Hematopoietic multipotent progenitor cell treated with erythropoietin and hydrocortisone succinate and interleukin-3 and kit ligand, for 6 days (in vitro differentiated cells): ENCODE results near the gene SBNO1.
A peak's percentile ranks its signal among the peaks of the same experiment; 100 is the strongest.
"Not testable (repeated sequence)": the region's sequence is repeated elsewhere in the genome, so short reads cannot be mapped to it uniquely, and the experiment has no call there.

Source experiments
- DNase-seq: peaks from one replicate; pipeline ENCODE4 v3.0.0-alpha.2; 2015

The SBNO1 gene

DNA sequence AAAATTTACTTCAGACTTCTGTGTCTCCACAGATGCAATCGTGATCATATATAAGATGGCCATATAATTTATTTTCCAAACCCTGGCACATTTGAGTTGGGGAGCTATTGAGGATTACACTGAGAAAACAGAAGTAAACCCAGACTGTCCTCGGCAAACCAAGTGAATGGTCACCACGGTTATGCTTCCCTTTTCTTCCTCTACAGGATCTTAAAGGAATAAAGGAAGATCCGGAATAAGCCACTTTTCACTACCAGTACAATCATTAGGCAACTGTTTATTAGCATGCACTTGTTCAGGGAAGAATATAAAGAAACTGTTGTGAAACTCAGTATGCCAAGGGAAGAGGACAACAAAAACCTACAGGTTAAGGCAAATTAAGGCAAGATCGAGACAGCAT is 27.6 kb downstream of the SBNO1 start:
- no peak for DNase-seq

DNA sequence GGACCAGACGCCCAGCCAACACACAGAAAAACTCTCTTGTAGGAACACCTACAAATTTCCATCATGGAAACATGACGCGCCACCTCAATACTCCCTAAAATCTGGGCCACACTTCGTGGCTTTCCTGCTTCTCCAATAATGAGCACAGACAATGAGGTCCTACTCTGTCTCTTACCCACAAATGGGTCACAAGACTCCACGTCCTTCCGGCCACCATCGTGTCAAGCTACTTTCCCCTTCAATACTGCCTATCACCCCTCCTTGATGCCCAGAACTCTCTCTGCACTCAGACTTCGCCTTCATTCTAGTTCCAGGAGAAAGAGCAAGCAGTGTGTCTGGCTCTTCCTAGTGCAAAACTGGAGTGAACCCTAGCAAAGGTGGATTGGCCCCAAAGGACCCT is 28.1 kb downstream of the SBNO1 start:
- no peak for DNase-seq

DNA sequence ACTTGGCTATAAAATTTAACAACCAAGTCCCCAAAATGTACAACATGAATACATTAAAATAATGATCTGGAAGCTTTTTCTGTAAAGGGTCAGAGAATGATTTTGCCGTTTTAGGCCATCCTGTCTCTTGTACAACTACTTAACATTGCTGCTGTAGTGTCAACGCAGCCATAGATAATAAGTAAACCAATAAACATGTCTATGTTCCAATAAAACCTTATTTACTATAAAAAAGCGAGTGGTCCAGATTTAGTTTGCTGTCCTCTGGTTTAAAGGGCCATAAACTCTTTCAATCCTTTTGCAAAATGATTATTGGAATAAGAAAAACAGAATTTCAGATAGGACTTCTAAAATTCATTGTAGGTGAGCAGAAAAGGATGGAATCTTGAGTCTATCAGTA is 29.2 kb downstream of the SBNO1 start:
- DNase-seq = no peak

DNA sequence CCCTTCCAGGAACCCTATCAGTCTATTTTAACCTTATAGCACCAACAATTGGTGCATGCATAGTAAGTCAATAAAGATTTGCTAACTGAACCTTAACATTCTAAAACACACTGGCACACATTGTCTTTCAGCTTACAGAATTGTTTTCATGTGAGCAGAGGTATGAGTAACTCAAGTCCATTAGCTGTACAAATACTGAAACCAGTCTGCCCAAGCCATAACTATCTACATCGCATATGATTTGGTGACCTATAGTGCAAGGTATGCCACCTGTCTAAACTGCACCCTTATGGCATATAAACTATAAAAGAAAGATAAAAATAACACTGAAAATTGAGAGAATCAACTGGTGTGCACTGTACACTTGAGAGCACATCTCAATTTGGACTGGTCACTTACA is 34.8 kb downstream of the SBNO1 start:
- no peak for DNase-seq

DNA sequence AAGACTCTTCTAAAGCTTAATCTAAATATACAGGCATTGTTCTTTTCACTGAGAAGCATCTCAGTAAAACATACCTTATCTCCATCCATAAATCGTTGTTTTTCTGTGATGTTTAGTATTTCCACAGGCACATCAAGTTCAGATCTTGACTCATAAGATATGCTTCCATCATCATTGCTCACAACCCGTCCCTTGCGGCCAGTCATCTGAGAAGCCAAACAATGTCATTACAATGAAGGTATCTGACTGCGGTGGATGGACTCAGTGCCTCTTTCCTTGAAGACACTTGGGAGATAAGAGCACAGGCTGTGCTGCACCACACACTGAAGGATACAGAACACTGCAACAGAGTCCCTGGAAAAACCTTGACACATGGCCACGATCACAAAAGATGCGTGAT is 44.8 kb downstream of the SBNO1 start:
- DNase-seq = no peak

DNA sequence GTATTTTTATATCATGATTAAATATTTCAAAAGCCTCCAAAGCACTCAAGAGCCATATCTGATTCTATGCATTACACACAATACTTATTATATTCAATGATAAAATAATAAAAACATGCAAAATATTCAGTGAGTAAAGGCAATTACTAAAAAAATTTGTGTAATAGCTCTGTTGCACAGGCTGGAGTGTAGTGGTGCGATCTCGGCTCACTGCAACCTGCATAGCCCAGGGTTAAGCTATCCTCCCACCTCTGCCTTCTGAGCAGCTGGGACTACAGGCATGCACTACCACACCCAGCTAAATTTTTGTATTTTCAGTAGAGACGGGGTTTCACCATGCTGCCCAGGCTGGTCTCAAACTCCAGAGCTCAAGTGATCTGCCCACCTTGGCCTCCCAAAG is 45.4 kb downstream of the SBNO1 start:
- no peak for DNase-seq

DNA sequence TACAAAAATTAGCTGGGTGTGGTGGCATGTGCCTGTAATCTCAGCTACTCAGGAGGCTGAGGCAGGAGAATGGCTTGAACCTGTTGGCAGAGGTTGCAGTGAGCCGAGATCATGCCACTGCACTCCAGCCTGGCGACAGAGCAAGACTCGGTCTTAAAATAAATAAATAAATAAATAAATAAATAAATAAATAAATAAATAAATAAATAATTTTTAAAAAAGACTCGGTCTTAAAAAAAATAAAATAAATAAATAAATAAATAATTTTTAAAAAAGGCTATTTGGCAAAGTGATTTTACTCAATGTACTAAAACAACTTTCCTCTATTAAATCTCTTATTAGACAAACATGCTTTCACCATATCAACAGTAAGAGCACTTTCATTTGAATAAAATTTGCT is 51.6 kb downstream of the SBNO1 start:
- DNase-seq = not testable (repeated sequence)

DNA sequence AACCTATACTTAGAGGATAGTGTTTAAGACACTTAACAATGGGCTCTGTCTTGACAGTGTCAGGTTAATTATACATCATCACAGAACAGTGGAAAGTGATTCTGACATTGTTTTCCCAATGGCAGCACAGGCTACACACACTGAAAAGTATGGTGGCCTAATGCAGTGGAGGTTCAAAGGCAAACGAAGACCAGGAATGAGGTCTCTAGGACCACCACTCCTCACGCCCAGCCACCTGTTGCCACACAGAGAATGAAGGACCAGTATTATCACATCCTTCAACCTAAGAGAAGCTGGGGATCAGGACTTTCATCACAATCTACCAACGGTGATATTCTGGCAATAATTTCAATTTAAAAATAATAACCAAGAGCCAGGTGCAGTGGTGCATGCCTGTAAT is 58.4 kb downstream of the SBNO1 start:
- DNase-seq = no peak

DNA sequence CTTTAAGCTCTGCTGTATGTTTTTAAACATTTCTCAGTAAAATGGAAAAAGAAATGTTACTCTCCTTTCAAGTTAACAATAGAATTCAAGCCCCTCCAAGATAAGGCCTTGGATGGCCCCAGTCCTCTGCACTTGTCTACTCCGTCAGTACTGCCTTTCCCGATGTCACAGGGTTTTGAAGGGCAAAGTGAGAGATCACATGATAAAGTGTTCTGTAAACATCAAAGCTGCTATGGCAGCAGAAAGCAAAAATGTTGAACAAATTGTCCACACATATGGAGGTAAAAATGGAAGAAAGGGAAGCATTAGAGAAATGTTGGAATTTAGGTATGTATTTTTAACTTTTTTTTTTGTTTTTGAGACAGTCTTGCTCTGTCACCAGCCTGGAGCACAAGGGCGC is 59.5 kb downstream of the SBNO1 start:
- no peak for DNase-seq

DNA sequence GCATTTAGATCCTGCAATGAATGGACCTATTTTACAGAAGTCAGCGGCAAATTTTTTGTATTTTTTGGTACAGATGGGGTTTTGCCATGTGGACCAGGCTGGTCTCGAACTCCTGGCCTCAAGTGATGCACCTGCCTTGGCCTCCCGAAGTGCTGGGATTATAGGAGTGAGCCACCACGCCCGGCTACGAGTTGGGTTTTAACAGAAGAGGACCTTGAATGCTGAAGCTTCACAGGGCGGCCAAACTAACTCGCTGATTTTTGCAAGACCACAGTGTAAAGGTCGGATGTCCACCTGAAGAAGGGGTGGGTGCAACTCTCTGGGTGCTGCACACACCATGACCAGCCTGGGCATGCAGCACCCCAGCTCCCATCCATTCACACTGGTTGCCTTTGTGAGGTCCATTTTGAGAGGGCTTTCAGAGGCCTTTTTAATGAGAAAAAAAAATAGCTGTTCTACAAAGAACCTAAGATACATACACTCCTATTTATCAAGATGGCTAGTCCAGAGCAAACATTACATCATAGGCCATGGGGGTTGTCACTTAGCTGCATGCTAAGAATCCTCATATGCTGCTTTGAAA is 71.4 kb downstream of the SBNO1 start:
- DNase-seq = no peak

DNA sequence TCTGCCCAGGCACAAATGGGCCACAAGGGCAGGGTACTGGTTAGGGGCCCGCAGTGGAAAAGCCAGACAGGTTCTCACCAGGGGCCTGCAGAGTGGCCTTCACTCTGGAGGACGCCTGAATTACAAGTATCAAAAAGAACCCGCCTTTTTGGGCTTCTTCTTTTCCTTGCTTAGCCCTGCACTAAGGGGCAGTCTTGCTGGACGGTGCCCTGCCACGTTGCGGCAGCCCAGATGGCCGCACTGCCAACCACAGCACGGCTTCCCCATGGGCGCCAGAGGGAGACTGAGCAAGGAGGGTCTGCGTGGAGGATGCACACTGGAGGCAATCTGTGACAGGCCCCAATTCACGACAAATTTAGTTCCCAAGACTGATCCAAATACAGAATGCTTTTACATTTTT is 74.7 kb downstream of the SBNO1 start:
- DNase-seq = no peak

DNA sequence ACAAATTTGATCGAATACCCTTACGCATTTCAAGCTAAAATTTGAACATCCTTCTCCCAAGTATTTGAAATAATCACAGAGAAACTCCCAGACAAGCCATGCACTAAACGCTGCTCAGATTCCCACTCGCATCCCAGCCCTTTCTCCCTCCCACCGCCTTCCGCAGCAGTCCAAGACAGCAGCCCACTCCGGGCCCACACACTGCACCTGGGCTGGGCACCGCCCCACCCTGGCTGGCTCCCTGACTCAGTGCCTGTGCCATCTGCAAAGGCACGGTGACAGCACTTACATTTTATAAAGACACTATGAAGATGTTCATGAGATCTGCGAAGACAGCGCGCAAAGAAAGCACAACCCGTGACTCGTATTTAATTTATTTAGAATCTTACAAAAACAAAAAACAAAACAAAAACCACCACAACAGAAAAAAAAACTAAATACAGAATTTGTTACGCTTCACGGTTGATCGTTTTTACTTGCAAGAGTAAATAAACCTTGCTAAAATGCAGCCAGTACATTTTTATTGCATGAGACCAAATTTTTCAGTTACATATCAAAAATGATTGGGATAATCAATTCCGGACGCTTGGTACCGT is 75.8 kb downstream of the SBNO1 start:
- DNase-seq = no peak

DNA sequence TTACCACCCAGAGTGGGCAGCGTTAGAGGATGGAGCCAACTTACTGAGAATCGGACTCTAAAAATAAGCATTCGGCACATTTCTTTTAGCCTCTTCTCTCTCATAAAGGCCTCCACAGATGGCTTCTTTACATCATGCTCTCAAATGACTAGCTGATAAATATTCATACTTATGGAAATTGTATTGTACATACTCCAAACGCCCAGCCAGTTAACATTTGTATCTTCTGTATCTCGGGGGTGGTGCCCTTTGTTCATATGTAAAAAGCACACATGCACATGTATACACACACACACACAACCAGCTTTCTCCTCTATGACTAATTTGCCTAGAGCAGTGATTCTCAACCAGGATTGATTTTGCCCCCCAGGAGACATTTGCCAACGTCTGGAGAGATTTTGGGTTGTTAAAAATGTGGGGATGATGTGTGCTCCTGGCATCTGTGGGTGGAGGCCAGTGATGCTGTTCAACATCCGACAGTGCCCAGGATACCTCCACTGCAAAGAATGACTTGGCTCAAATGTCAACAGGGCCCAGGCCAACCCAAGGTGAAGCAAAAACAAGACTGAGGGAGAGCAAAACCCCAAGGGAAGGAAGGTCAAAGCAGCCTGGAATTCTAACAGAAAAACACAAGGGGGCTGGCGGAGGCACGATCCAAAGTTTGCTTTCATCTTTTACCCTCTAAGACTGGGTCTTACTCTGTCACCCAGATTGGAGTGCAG is 77.8 kb downstream of the SBNO1 start:
- DNase-seq = no peak

DNA sequence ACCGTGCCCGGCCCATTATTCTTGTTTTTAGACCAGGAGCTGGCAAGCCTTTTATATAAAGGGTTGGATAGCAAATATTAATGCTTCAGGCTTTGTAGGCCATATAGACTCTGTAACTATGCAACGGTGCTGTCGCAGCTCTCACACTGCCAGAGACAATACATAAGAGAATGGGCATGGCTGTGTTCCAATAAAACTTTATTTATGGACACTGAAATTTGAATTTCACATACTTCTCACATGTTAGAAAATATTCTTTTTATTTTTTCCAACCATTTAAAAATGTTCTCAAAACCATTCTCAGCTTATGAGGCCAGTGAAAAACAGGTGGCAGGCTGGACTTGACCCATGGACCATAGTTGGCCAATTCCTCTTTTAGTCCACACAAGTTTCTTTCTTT is 80.0 kb downstream of the SBNO1 start:
- DNase-seq = no peak

DNA sequence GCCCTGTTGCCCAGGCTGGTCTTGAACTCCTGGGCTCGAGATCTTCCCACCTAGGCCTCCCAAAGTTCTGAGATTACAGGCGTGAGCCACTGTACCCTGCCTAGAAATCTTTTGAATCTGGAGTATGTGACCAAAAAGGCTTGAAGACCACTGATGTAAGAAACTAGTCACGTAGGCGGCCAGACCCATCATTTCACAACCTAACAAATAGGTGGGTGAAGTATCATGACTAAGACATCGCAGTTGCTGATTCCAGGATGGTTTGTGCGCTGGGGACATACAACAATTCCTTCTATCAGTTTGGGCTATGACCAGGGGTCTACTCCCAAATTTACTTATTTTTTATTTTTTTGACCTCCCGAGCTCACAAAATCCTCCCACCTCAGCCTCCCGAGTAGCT is 81.2 kb downstream of the SBNO1 start:
- DNase-seq = no peak

DNA sequence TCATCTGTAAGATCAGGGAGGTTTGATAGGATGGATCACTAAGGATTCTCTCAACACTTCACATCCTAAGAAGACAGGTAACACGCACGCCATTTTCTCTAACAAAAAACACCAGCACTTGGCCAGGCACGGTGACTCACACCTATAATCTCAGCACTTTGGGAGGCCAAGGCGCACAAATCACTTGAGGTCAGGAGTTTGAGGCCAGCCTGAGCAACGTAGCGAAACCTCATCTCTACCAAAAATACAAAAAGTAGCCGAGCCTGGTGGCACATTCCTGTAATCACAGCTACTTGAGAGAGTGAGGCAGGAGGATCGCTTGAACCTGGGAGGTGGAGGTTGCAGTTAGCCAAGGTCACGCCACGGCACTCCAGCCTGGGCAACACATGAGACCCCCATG is 82.5 kb downstream of the SBNO1 start:
- DNase-seq = no peak

DNA sequence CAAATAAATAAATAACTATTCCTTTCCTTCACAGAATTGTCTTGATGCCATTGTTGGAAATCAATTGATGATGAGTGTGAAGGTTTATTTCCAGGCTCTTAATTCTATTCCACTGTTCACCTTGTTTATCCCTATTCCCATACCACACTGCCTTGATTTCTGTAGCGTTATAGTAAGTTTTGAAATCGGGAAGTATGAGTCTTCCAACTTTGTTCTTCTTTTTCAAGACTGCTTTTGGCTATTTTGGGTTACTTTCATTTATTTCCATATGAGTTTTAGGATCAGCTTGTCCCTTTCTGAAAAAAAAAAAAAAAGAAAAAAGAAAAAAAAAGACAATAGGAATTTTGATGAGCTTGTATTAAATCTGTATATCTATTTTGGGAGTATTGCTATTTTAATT is 83.7 kb downstream of the SBNO1 start:
- DNase-seq = no peak

DNA sequence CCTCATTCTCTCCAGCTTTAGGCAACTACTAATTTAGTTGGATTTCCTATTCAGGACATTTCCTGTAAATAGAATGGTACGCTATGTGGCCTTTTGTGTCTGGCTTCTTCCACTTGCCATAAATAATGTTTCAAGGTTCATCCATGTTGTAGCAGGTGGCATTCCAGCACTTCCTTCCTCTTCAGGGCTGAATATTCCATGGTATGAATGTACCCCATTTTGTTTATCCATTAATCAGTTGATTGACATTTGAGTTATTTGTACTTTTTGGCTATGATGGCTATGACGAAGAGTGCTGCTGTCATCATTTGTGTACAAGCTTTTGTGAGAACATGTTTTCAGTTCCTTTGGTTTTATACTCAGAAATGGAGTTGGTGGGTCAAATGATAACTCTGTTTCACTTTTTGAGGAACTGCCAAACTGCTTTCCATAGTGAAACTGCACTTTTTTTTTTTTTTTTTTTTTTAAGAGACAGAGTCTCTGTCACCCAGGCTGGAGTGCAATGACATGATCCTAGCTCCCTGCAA is 86.5 kb downstream of the SBNO1 start:
- DNase-seq = peak; percentile 51

DNA sequence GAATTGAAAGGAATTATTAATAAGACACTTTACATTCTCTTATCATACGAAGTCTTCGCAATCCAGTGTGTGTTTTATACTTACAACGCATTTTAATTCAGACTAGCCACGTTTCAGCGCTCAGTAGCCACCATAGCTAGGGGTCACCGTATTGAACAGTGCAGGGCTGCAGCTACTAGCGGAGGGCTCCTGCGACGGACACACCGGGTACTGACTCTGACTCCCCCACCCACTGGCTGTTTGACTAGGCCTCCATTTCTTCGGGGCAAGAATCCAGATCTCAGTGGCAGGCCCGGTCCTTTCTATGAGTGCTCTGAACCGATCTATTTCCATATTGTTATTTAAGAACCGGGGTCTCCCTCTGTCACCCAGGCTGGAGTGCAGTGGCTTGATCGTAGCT is 91.5 kb downstream of the SBNO1 start:
- no peak for DNase-seq

DNA sequence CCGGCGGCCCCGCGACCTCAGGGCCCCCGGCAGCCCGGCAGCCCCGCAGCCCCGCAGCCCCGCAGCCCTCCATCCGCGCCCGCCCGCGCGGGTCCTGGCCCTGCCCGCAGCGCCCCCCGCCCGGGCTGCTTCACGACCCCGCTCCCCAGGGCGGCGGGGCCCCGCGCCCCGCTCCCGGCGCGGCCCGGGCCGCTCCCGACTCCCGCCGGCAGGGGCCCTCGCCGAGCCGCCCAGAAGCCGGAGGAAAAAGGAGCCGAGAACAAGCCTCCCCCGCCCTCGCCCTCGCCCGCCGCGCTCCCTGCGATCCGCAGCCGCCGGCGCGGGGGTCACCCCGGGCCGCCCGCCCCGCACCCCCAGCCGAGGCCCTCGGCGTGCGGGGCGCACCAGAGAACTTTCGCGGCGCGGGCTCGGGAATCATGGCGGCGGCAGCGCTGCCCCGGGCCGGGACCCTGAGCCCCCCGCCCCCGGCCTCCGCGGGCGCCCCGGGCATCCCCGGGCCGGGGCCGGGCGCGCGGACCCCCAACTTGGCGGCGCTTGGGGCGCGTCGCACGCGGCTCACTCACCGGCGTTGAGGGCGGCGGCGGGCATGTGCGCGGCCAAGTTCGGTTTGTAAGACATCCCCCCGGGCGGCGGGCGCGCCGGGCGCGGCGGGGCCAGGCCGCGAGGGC is 93.5 kb downstream of the SBNO1 start:
- DNase-seq = peak; percentile 87

DNA sequence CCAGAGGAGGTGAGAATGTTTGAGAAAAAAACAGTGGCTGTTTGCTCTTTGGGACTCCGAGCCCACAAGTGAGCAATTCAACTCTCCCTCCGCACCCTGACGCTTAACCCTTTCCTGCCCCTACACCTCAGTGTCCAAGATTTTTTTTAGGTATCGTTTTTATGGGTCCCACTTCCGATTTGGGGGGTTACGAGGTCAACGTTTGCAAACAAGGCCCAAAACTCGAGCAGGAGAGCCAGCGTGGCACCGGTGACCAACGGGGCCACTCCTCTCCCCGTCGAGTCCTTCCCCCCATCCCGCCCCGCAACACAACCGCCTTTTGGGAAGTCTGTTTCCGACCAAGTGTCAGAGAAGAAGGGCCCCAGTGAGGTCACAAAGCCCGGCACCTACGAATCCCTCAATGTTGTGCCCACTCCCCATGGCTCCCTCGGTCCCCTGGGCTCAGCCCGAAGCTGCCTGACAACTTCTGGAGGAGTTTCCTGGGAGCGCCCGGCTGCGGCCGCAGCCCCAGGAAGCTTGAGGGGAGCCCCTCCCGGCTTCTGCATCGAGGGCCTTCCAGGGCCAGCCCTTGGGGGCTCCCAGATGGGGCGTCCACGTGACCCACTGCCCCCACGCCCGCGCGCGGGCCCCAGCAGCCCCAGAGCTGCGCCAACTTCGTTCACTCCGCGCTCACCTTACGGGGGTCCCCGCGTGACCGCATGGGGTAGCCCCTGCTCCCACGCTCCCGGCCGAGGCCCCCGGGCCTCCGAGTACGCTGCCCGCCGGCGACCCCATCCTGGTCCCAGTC is 94.2 kb downstream of the SBNO1 start:
- peak; percentile 55 for DNase-seq

DNA sequence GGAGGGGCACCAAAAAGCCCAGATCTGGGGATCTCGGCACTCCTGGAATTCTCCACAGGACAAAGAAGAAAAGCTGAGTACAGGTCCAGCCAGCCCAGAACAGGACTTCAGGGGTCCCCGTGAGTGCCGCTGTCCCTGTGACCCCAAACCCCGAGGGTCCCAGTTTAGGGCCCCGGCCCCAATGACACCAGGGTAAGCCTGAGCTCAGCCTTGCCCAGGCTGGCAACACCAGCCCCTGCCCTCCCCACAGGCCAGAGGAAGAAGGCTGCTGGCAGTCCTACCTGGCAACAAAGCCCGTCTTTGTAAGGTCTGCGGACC is 94.8 kb downstream of the SBNO1 start:
- DNase-seq = no peak

DNA sequence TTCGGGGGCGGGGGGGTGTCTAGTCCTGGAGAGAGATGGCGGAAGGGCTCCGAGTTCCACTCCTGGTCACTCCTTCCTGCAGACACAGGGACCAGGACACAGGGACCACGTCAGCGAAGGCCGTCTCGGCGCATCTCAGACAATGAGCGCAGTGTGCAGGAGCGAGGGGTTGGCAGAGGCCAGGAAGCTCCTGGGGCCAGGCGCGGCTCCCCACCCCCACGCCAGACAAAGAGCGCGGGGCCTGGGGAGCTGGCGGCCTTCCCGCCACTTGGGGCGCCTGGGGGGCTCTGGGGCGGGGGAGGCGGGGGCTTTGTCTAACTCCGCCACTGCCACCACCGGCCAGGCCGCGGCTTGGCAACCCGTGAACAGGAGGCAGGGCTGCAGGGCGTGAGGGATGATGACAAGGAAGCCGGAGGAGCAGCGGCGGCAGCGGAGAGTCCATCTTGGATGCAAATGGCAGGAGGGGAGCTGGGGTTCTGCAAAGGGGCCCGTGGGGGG is 95.2 kb downstream of the SBNO1 start:
- peak; percentile 90 for DNase-seq
